Smooth muscle cell of the coronary artery (primary cell): Measurements from ENCODE around the gene PCDH17. TPM values are rescaled to one million over a fixed set of nuclear protein-coding genes. Genes with fewer than 3 reads are reported as not detected.

Experiments
- total RNA-seq: library from RNA; depleted of rRNA; stranded (reverse); fragments of >200 nt; gene quantifications from 2 replicates; pipeline ENCODE4 v1.2.3, GENCODE V29; 2014; ENCODE audit warnings: low replicate concordance

The PCDH17 gene, protein sequence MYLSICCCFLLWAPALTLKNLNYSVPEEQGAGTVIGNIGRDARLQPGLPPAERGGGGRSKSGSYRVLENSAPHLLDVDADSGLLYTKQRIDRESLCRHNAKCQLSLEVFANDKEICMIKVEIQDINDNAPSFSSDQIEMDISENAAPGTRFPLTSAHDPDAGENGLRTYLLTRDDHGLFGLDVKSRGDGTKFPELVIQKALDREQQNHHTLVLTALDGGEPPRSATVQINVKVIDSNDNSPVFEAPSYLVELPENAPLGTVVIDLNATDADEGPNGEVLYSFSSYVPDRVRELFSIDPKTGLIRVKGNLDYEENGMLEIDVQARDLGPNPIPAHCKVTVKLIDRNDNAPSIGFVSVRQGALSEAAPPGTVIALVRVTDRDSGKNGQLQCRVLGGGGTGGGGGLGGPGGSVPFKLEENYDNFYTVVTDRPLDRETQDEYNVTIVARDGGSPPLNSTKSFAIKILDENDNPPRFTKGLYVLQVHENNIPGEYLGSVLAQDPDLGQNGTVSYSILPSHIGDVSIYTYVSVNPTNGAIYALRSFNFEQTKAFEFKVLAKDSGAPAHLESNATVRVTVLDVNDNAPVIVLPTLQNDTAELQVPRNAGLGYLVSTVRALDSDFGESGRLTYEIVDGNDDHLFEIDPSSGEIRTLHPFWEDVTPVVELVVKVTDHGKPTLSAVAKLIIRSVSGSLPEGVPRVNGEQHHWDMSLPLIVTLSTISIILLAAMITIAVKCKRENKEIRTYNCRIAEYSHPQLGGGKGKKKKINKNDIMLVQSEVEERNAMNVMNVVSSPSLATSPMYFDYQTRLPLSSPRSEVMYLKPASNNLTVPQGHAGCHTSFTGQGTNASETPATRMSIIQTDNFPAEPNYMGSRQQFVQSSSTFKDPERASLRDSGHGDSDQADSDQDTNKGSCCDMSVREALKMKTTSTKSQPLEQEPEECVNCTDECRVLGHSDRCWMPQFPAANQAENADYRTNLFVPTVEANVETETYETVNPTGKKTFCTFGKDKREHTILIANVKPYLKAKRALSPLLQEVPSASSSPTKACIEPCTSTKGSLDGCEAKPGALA (N-terminal part only)
- total RNA-seq: 0.08 and 0.12 TPM in 2 replicates

DNA sequence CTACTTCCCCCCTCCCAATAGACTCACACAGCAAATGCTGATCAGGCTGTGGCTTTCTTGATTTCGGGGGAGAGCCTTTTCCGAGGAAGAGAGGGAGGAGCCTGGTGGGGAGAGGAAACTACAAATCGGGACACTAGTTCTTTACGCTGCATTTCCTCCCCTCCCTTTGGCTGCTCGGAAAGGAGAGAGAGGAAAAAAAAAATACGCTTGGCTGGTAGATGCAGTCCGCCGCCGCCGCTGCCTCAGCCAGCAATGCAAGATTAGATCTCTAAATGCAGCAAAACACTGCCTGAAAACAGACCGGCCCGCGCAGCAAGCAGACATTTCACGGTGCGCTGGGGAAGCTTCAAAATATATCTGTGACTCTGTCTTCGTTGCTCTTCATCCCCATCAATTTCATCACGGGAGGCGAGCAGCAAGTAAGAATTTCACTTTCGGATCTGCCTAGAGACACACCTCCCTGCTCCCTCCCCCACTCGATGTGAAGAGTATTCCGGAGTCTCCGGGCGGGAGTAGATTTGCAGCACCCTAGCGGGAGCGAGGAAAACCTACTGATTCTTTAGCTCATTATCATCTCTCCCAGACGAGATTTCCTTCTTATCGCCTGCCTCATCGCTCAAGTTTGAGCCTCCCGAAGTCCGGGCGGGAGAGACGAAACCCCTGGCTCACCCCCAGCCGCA is at the start of gene PCDH17:
TSS of gene PCDH17 (plus strand) at position 149 of the 680 bp plus-strand sequence. CDS start 803 bp downstream, outside the sequence.

